Endothelial cell of umbilical vein (primary cell): ENCODE results near the gene FANCG. TPM values are rescaled to one million over a fixed set of nuclear protein-coding genes. Genes with fewer than 3 reads are reported as not detected.

Experiments used
- BruUV-seq: library from RNA; stranded (reverse); fragments of 400-500 nt; replicated peaks from 2 replicates; lab custom pipeline; 2021; lab: Mats Ljungman, UMichigan
- CTCF ChIA-PET: fragments of 300-600, 350-600 bp; sonication (Branson Sonifier 250); formaldehyde crosslinking; loops from one replicate; lab custom pipeline; 2021; ENCODE audit warnings: antibody characterized with exemption, inconsistent platforms; lab: Charles Lee
- POLR2A ChIA-PET: fragments of 300-600, 350-600 bp; sonication (Branson Sonifier 250); formaldehyde crosslinking; loops from one replicate; lab custom pipeline; 2021; ENCODE audit warnings: antibody characterized with exemption, inconsistent platforms; lab: Charles Lee
- DNase-seq: peaks from one replicate; pipeline ENCODE4 v3.0.0-alpha.2; 2011; ENCODE audit warnings: low read depth, low spot score
- FAIRE-seq: peaks from 2 replicates; lab custom pipeline; 2011; peaks lifted over from hg19 to GRCh38; lab: Jason Lieb, UNC
- H2AFZ ChIP-seq: 2 replicates; pipeline ENCODE4 v1.6.0; 2012; ENCODE audit warnings: low read depth, low read length, control low read depth, inconsistent platforms
- H3K27ac ChIP-seq: 2 replicates; pipeline ENCODE4 v1.5.1; 2011; ENCODE audit warnings: low read depth, mild to moderate bottlenecking, control low read depth, low read length, moderate library complexity; ENCODE audit not compliant: insufficient read depth
- H3K27me3 ChIP-seq, 2 experiments: 2 replicates each; pipeline versions ENCODE4 v1.6.0 to v1.6.1; 2011; ENCODE audit warnings: low read length in 2 of 2, mixed read lengths in 1 of 2; ENCODE audit not compliant: control insufficient read depth in 2 of 2, insufficient read depth in 2 of 2
- H3K36me3 ChIP-seq, 2 experiments: 2 replicates in 1 of 2; 3 replicates in 1 of 2; pipeline ENCODE4 v1.5.1; 2011; ENCODE audit warnings: low read length in 2 of 2, mild to moderate bottlenecking in 1 of 2, moderate library complexity in 1 of 2; ENCODE audit not compliant: control insufficient read depth in 2 of 2, insufficient read depth in 2 of 2; ENCODE audit errors: extremely low read depth in 1 of 2
- H3K4me1 ChIP-seq: 3 replicates; pipeline ENCODE4 v1.5.1; 2011; ENCODE audit warnings: mild to moderate bottlenecking, low read length; ENCODE audit not compliant: control insufficient read depth, insufficient read depth; ENCODE audit errors: extremely low read depth
- H3K4me2 ChIP-seq: 2 replicates; pipeline ENCODE4 v1.6.1; 2011; ENCODE audit warnings: low read length, control low read depth, mixed read lengths; ENCODE audit not compliant: insufficient read depth
- H3K4me3 ChIP-seq, 3 experiments: fragments of 200-600 bp in 1 of 3; sonication (generic), shearing (Covaris generic) in 1 of 3; replicated peaks in 1 of 3; 2 replicates each; pipeline ENCODE4 v1.5.1; 2011 to 2016; ENCODE audit warnings: control low read depth in 3 of 3, low read length in 3 of 3, mild to moderate bottlenecking in 2 of 3, inconsistent platforms in 1 of 3, low read depth in 1 of 3, moderate library complexity in 1 of 3; ENCODE audit not compliant: insufficient read depth in 1 of 3
- H3K79me2 ChIP-seq: 2 replicates; pipeline ENCODE4 v1.6.0; 2012; ENCODE audit warnings: low read length, inconsistent platforms; ENCODE audit not compliant: control insufficient read depth, insufficient read depth
- H3K9ac ChIP-seq: replicated peaks from 2 replicates; pipeline ENCODE3; 2011; ENCODE audit warnings: low read length, control low read depth; ENCODE audit not compliant: insufficient read depth; ENCODE audit errors: extremely low read depth
- H3K9me1 ChIP-seq: replicated peaks from 3 replicates; pipeline ENCODE4 v1.6.0; 2011; ENCODE audit warnings: mild to moderate bottlenecking, low read length; ENCODE audit not compliant: control insufficient read depth, insufficient read depth; ENCODE audit errors: extremely low read depth
- H3K9me3 ChIP-seq: replicated peaks from 2 replicates; pipeline ENCODE4 v1.5.1; 2012; ENCODE audit warnings: low read length, inconsistent platforms; ENCODE audit not compliant: control insufficient read depth, insufficient read depth
- H4K20me1 ChIP-seq: replicated peaks from 2 replicates; pipeline ENCODE3; 2011; ENCODE audit warnings: mild to moderate bottlenecking, low read length; ENCODE audit not compliant: control insufficient read depth, insufficient read depth; ENCODE audit errors: extremely low read depth
- CTCF ChIP-seq, 2 donors: IDR thresholded peaks; 1 replicate in 1 of 2; 2 replicates in 1 of 2; pipeline ENCODE4 v1.5.1; 2011; ENCODE audit warnings: low read length in 2 of 2, mild to moderate bottlenecking in 2 of 2, moderate library complexity in 2 of 2, control low read depth in 1 of 2, inconsistent platforms in 1 of 2, low read depth in 1 of 2; ENCODE audit not compliant: insufficient read depth in 1 of 2; ENCODE audit errors: extremely low read depth in 1 of 2
- EZH2 ChIP-seq: IDR thresholded peaks from 2 replicates; pipeline ENCODE4 v1.6.1; 2012; ENCODE audit warnings: borderline replicate concordance, low read depth, mild to moderate bottlenecking, moderate library complexity, low read length, inconsistent platforms; ENCODE audit not compliant: severe bottlenecking
- FOS ChIP-seq: IDR thresholded peaks from 2 replicates; pipeline ENCODE4 v1.6.1; 2011; ENCODE audit warnings: mild to moderate bottlenecking, low read length, moderate library complexity, borderline replicate concordance; ENCODE audit not compliant: insufficient read depth
- GATA2 ChIP-seq: IDR thresholded peaks from 2 replicates; pipeline ENCODE4 v1.7.0; 2011; ENCODE audit warnings: low read depth, mild to moderate bottlenecking, moderate library complexity, mixed read lengths, low read length; ENCODE audit not compliant: insufficient read length, insufficient read depth
- JUN ChIP-seq: IDR thresholded peaks from 2 replicates; pipeline ENCODE4 v1.6.1; 2011; ENCODE audit warnings: borderline replicate concordance, low read depth; ENCODE audit not compliant: insufficient read length, insufficient read depth
- MAX ChIP-seq: IDR thresholded peaks from 2 replicates; pipeline ENCODE4 v1.6.1; 2011; ENCODE audit not compliant: insufficient read depth, insufficient read length
- MYC ChIP-seq: IDR thresholded peaks from one replicate; pipeline ENCODE4 v1.6.1; 2011; ENCODE audit warnings: mild to moderate bottlenecking, low read depth, low read length
- POLR2A ChIP-seq: IDR thresholded peaks from 2 replicates; pipeline ENCODE4 v1.6.1; 2012; ENCODE audit warnings: low read depth, mild to moderate bottlenecking, control low read depth, low read length
- POLR2AphosphoS5 ChIP-seq: IDR thresholded peaks from 2 replicates; pipeline ENCODE4 v1.6.1; 2012; ENCODE audit warnings: low read depth, mild to moderate bottlenecking, control low read depth, low read length, moderate library complexity; ENCODE audit not compliant: insufficient read depth
- dilution Hi-C: fragments of 300-500 bp; cut with MboI; formaldehyde crosslinking; loops from one replicate; pipeline ENCODE4 v1.15.0; 2019; ENCODE audit warnings: low sequenced_read_pairs; ENCODE audit not compliant: extremely low pct_ligation_motif_present
- intact Hi-C: fragments of 100-400 bp; cut with micrococcal nuclease; formaldehyde crosslinking; loops from one replicate; pipeline ENCODE4 v1.10.0; 2022
- polyA plus RNA-seq, 4 experiments: library from polyadenylated mRNA; depleted of rRNA in 3 of 4; stranded (reverse) in 3 of 4; unstranded in 1 of 4; fragments of >200 nt; gene quantifications; 2 replicates each; pipeline versions ENCODE4 v1.2.1 to v1.2.3, GENCODE V29; 2011 to 2012; ENCODE audit warnings: missing spikeins in 1 of 4
- total RNA-seq: library from RNA; stranded (reverse); gene quantifications from 2 replicates; pipeline ENCODE4 v1.2.3, GENCODE V29; 2021

The FANCG gene
- total and polyA plus RNA-seq, 2 donors (not counting 3 experiments of a cell fraction or from before 2014, with no cell fraction given): 31.6 to 58.0 TPM

GRCh38 chr9:35029241-35029640 lies 50.5 kb downstream of the FANCG start:
- no peaks in the 10 kb centered on the region for H3K9me1 ChIP-seq
- no peak for TF ChIP-seq JUN
- TF ChIP-seq GATA2: no peak
- no peak for TF ChIP-seq MAX
- TF ChIP-seq FOS: no peak
- TF ChIP-seq POLR2A: no peak
- no peak for TF ChIP-seq CTCF (IDR thresholded peaks at IDR 0.05; ENCODE audit: extremely low read depth in 1 of 2, insufficient read depth in 1 of 2, low read depth in 1 of 2, low read length in 2 of 2)
- no peak for TF ChIP-seq EZH2
- TF ChIP-seq POLR2AphosphoS5: no peak
- TF ChIP-seq MYC: no peak
- no TSS peak for BruUV-seq
- peaks cover 9% of the 10 kb centered on the region for H3K4me1 ChIP-seq
- no peak for FAIRE-seq
- no peak overlapping the region for H3K27ac ChIP-seq
- dilution Hi-C loops (no loop called here), intact Hi-C loops (no loop called here)
- no peak overlapping the region for H3K9ac ChIP-seq
- no peaks in the 10 kb centered on the region for H3K9me3 ChIP-seq
- no peaks in the 10 kb centered on the region for H4K20me1 ChIP-seq
- no peak overlapping the region for H2AFZ ChIP-seq
- no peaks in the 10 kb centered on the region for H3K27me3 ChIP-seq
- POLR2A ChIA-PET: no interaction called here
- DNase-seq: no peak
- CTCF ChIA-PET: interaction anchor here (1.3 to 4.5 kb wide), 4 partner anchors 14 to 44 kb away, joined by 3 to 29 read pairs (median 4); no protein-coding TSS in a partner anchor
- no peaks in the 10 kb centered on the region for H3K79me2 ChIP-seq
- H3K4me3 ChIP-seq: no peak overlapping the region
- H3K36me3 ChIP-seq: no peaks in the 10 kb centered on the region
- H3K4me2 ChIP-seq: no peak overlapping the region
